ENCODE measurements around the gene CREB3L1. TPM values are rescaled to one million over a fixed set of nuclear protein-coding genes. Genes with fewer than 3 reads are reported as not detected.

CREB3L1 gene
- total and polyA plus RNA-seq, 10 donors, result 0.28 to 8.9 (median 2.8) TPM

DNA sequence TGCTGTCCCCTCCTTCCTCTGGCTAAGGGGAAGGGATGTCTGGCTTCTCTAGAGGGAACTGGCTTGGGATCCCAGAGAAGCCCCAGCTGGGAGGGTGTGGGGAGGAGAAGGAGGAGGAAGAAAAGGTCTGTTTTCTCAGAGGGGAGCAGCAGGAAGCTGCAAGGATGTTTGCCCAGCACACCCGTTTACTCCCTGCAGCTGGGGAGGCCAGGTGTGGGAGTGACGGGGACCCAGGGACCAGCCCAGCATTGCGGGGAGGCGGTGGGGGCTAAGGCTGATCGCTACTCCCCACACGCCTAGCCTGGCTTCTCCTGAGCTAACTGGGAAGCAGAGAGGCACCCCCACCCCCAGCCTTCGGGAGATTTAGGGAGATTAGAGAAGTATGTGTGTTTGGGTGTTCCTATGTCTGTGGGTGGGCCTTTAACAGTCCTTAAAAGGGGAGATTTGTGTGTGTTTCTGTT, 3.9 kb downstream of the CREB3L1 start:
- no peaks in the 10 kb centered on the region for H3K36me3 ChIP-seq
- DNase-seq, result no peak
- no peaks in the 10 kb centered on the region for H3K9me3 ChIP-seq
- H3K4me1 ChIP-seq, result peaks cover 10 to 41% (median 17%) of the 10 kb centered on the region in 6 donors
- H3K27me3 ChIP-seq (replicated peaks in 1 of 7), result peaks cover 3 to 64% (median 25%) of the 10 kb centered on the region in 7 donors
- TF ChIP-seq, protein P1, sequence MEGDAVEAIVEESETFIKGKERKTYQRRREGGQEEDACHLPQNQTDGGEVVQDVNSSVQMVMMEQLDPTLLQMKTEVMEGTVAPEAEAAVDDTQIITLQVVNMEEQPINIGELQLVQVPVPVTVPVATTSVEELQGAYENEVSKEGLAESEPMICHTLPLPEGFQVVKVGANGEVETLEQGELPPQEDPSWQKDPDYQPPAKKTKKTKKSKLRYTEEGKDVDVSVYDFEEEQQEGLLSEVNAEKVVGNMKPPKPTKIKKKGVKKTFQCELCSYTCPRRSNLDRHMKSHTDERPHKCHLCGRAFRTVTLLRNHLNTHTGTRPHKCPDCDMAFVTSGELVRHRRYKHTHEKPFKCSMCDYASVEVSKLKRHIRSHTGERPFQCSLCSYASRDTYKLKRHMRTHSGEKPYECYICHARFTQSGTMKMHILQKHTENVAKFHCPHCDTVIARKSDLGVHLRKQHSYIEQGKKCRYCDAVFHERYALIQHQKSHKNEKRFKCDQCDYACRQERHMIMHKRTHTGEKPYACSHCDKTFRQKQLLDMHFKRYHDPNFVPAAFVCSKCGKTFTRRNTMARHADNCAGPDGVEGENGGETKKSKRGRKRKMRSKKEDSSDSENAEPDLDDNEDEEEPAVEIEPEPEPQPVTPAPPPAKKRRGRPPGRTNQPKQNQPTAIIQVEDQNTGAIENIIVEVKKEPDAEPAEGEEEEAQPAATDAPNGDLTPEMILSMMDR (IDR thresholded peaks at IDR 0.05 in 8 of 11, conservative IDR thresholded peaks at IDR 0.05 in 3 of 11), result no peak
- TF ChIP-seq POLR2A (IDR thresholded peaks at IDR 0.05) (no peak), POLR2AphosphoS5 (IDR thresholded peaks at IDR 0.05) (no peak)
- peak overlapping the region in 2 of 8 donors; percentile 38 to 45 for H3K27ac ChIP-seq
- WGBS, 5 donors, result 12 to 23% (median 16%) methylated on average over 7 of the region's 7 CpGs
- intact Hi-C loops (cut with DNase I; ENCODE audit: low total_unique reads), result no loop called here
- no peak overlapping the region for H3K4me3 ChIP-seq

DNA sequence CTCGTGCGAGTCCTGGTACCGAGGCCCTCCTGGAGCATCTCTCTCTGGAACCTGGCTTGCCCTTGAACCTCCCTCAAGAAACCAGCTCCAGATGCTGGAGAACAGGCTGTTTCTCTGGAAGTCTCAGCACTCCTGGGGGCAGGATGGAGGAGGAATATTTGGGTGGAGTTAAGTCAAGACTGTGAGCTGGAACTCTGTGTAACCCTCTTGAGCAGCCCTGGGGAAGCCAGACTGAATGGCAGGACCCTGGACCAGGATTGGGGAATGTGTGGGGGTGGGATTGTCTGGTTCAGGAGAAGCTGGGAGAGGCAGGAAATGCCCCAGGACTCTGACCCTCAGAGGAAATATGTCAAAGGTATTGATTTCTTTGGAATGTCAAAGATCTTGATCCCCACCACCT, 7.7 kb downstream of the CREB3L1 start:
- no peak for DNase-seq
- peak overlapping the region in 6 of 8 donors; percentile 23 to 71 (median 46) for H3K27ac ChIP-seq
- TF ChIP-seq POLR2AphosphoS5 (IDR thresholded peaks at IDR 0.05) (no peak), POLR2A (IDR thresholded peaks at IDR 0.05) (no peak)
- TF ChIP-seq, protein P1 (IDR thresholded peaks at IDR 0.05 in 8 of 11, conservative IDR thresholded peaks at IDR 0.05 in 3 of 11), result no peak
- H3K9me3 ChIP-seq, result no peaks in the 10 kb centered on the region
- H3K27me3 ChIP-seq (replicated peaks in 1 of 7), result peaks cover 0 to 37% (median 0%) of the 10 kb centered on the region in 7 donors
- no peak overlapping the region for H3K4me3 ChIP-seq
- WGBS, 5 donors, result 82 to 97% (median 86%) methylated on average over 3 of the region's 3 CpGs
- no peaks in the 10 kb centered on the region for H3K36me3 ChIP-seq
- intact Hi-C loops (cut with DNase I; ENCODE audit: low total_unique reads), result no loop called here
- H3K4me1 ChIP-seq, result peaks cover 0 to 19% (median 4%) of the 10 kb centered on the region in 6 donors

DNA sequence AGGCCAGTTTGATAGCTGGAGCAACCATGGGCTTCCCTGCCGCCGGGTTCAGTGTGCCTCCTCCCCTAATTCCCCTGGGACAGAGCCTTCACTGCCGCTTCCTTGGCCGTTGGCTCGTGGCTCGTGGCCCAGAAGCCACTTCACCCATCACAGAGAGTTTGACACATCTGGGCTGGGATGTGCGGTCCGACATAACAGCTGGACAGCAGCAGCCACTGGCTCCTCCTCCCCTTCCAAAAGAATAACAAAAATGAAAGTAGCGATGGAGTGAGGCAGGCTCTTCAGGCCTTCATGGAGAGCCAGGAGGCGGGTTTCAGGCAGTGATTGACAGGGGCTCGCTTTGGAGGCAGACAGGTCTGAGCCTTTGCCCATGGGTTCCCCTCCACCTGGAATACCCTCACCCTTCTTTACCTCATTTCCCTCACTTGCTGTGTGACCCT, 8.2 kb downstream of the CREB3L1 start:
- H3K4me1 ChIP-seq, result peaks cover 0 to 22% (median 6%) of the 10 kb centered on the region in 6 donors
- TF ChIP-seq POLR2AphosphoS5 (IDR thresholded peaks at IDR 0.05), result peak; percentile 41 to 67 (median 52)
- TF ChIP-seq, protein P1 (IDR thresholded peaks at IDR 0.05 in 8 of 11, conservative IDR thresholded peaks at IDR 0.05 in 3 of 11), result no peak
- no peak for DNase-seq
- intact Hi-C loops (cut with DNase I; ENCODE audit: low total_unique reads), result no loop called here
- no peaks in the 10 kb centered on the region for H3K36me3 ChIP-seq
- WGBS, 5 donors, result 59 to 76% (median 69%) methylated on average over 11 of the region's 11 CpGs
- H3K9me3 ChIP-seq, result no peaks in the 10 kb centered on the region
- peak overlapping the region in 7 of 8 donors; percentile 23 to 71 (median 53) for H3K27ac ChIP-seq
- peak overlapping the region in 1 of 8 donors; percentile 6 for H3K4me3 ChIP-seq
- H3K27me3 ChIP-seq (replicated peaks in 1 of 7), result peaks cover 0 to 37% (median 0%) of the 10 kb centered on the region in 7 donors

DNA sequence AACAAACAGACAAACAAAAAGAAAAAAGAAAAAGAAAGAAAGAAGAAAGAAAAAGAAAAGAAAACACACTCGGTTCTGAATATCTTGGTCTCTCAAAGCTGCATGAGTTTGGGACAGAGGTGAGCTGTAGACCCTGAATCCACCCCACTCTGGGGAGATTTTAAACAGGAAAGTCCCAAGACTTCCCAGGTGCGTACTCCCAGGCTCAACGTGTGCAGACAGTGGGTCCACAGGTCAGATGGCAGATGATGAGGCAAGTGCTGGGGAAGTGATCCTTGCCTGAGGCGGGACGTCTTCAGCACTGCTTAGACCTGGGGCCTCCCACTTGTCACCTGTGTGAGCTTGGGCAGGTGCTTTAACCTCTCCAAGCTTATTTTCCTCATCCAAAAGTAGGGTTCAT, 9.3 kb downstream of the CREB3L1 start:
- Histone ChIP-seq H3K4me1 (peaks cover 0 to 28% (median 10%) of the 10 kb centered on the region in 6 donors), H3K36me3 (no peaks in the 10 kb centered on the region), H3K27me3 (replicated peaks in 1 of 7) (peaks cover 0 to 37% (median 0%) of the 10 kb centered on the region in 7 donors), H3K4me3 (no peak overlapping the region), H3K27ac (no peak overlapping the region), H3K9me3 (no peaks in the 10 kb centered on the region)
- DNase-seq, result no peak
- intact Hi-C loops (cut with DNase I; ENCODE audit: low total_unique reads), result no loop called here
- no peak for TF ChIP-seq POLR2AphosphoS5 (IDR thresholded peaks at IDR 0.05)
- no peak for TF ChIP-seq POLR2A (IDR thresholded peaks at IDR 0.05)
- TF ChIP-seq, protein P1 (IDR thresholded peaks at IDR 0.05 in 8 of 11, conservative IDR thresholded peaks at IDR 0.05 in 3 of 11), result no peak
- WGBS, 5 donors, result 69 to 82% (median 77%) methylated on average over 5 of the region's 5 CpGs
